Heart left ventricle (tissue), 13 donors: ENCODE data around the gene MRC1.

Source experiments
- CTCF ChIP-seq, 12 donors: fragments of 200-600 bp; sonication (generic) in 4 of 12; IDR thresholded peaks; one replicate each; pipeline versions ENCODE4 v1.5.0 to v1.8.0; 2018 to 2022; ENCODE audit warnings: antibody characterized with exemption in 12 of 12, mild to moderate bottlenecking in 5 of 12
- POLR2A ChIP-seq, 2 donors: fragments of 450-650 bp; IDR thresholded peaks; one replicate each; pipeline ENCODE4 v1.6.1; 2017; ENCODE audit warnings: antibody characterized with exemption in 2 of 2, mild to moderate bottlenecking in 2 of 2, moderate library complexity in 2 of 2
- donor health status: ischemic (EF 13 %, LVEDD 7.1; RV severe dilation, severe dysfunction).
- donor health status: DM: no; HTN: yes; CAD: no.
- donor health status: DM: no; HTN: no; CAD: no.
- donor health status: ischemic (EF 25% LVEDD 6.9; RV normal size, moderate dysfunction).
- donor health status: ischemic (EF 25% LVEDD 5.7; RV mildly dilated, moderate dysfunction).
- donor health status: ischemic (EF 35%, LVEDD 5.7; RV mildly dilated, moderate dysfunction).
- donor health status: nonischemic (EF 11% LVEDD 7.7; RV severe dilation, severe dysfunction).
- donor health status: DM: yes; HTN: yes; CAD: no.
- donor health status: PGD.
- donor health status: ischemic (EF 29% LVEDD 5.4; RV normal size, mild dysfunction).
- donor health status: nonischemic (EF 23%, LVEDD 6.1; RV moderate dilation, normal function).

GRCh38 chr10:17768957-17769356 is 40.2 kb upstream of the MRC1 start:
- TF ChIP-seq CTCF (IDR thresholded peaks at IDR 0.05): no peak
- no peak for TF ChIP-seq POLR2A (IDR thresholded peaks at IDR 0.05)
